HEK293 (cell line): Measurements from ENCODE around the gene NCF2.

Experiments
- CTCF ChIA-PET: fragments of 350-600 bp; formaldehyde crosslinking; extraction: SDS; loops from one replicate; lab custom pipeline; 2021; ENCODE audit warnings: antibody characterized with exemption; lab: Yijun Ruan, JAX
- POLR2A ChIA-PET: fragments of 300-600 bp; formaldehyde crosslinking; extraction: SDS; loops from one replicate; lab custom pipeline; 2020; ENCODE audit warnings: antibody characterized with exemption, inconsistent platforms; lab: Yijun Ruan, JAX
- H3K27ac ChIP-seq: fragments of 200-500 bp; sonication (Bioruptor generic); 2 replicates; pipeline ENCODE4 v1.5.1; 2014; ENCODE audit warnings: low read depth, low read length, control low read depth, inconsistent platforms; ENCODE audit errors: extremely low read depth
- H3K36me3 ChIP-seq, 2 experiments: fragments of 200-500 bp in 1 of 2; sonication (Bioruptor generic) in 1 of 2; 1 replicate in 1 of 2; 2 replicates in 1 of 2; pipeline ENCODE4 v1.5.1; 2014 to 2017; ENCODE audit warnings: inconsistent platforms in 2 of 2, low read length in 2 of 2; ENCODE audit not compliant: control insufficient read depth in 2 of 2, insufficient read depth in 1 of 2
- H3K4me1 ChIP-seq: fragments of 200-500 bp; sonication (Bioruptor generic); 2 replicates; pipeline ENCODE4 v1.5.1; 2014; ENCODE audit warnings: mild to moderate bottlenecking, low read length, inconsistent platforms; ENCODE audit not compliant: control insufficient read depth, insufficient read depth
- H3K4me3 ChIP-seq: 2 replicates; pipeline ENCODE4 v1.5.1; 2011; ENCODE audit warnings: low read depth, mild to moderate bottlenecking, control low read depth, low read length, moderate library complexity
- H3K9me3 ChIP-seq: fragments of 200-500 bp; sonication (Bioruptor generic); 2 replicates; pipeline ENCODE4 v1.5.1; 2014; ENCODE audit warnings: low read depth, low read length, inconsistent platforms; ENCODE audit not compliant: control insufficient read depth, insufficient read depth
- BCL6B ChIP-seq: fragments of 450-650 bp; formaldehyde crosslinking; IDR thresholded peaks from 2 replicates; pipeline ENCODE4 v1.5.1; 2017; ENCODE audit warnings: missing biosample characterization, missing genetic modification characterization
- CTCF ChIP-seq: fragments of 450-650 bp; formaldehyde crosslinking; IDR thresholded peaks from 2 replicates; pipeline ENCODE4 v1.5.1; 2016; ENCODE audit warnings: missing biosample characterization, missing genetic modification characterization
- INSM2 ChIP-seq: fragments of 450-650 bp; formaldehyde crosslinking; IDR thresholded peaks from 2 replicates; pipeline ENCODE4 v1.5.1; 2016; ENCODE audit warnings: missing biosample characterization, missing genetic modification characterization
- MEIS1 ChIP-seq: sonication (generic); formaldehyde crosslinking; IDR thresholded peaks from 2 replicates; pipeline ENCODE4 v1.8.1; 2022; ENCODE audit warnings: missing genetic modification reagents, mild to moderate bottlenecking, borderline replicate concordance
- TCF7L2 ChIP-seq: IDR thresholded peaks from 2 replicates; pipeline ENCODE4 v1.6.1; 2011; ENCODE audit warnings: low read depth, mild to moderate bottlenecking, inconsistent platforms, low read length, moderate library complexity, borderline replicate concordance
- ZIC2 ChIP-seq: fragments of 450-650 bp; formaldehyde crosslinking; IDR thresholded peaks from 2 replicates; pipeline ENCODE4 v1.5.1; 2016; ENCODE audit warnings: missing biosample characterization, missing genetic modification characterization
- ZNF121 ChIP-seq: fragments of 450-650 bp; formaldehyde crosslinking; IDR thresholded peaks from 2 replicates; pipeline ENCODE4 v1.5.1; 2016; ENCODE audit warnings: missing biosample characterization, missing genetic modification characterization
- ZNF175 ChIP-seq: fragments of 450-650 bp; formaldehyde crosslinking; IDR thresholded peaks from 2 replicates; pipeline ENCODE4 v1.5.1; 2016; ENCODE audit warnings: missing biosample characterization, missing genetic modification characterization
- ZNF335 ChIP-seq: fragments of 450-650 bp; formaldehyde crosslinking; conservative IDR thresholded peaks from 2 replicates; pipeline ENCODE4 v1.5.1; 2016; ENCODE audit warnings: missing biosample characterization, missing genetic modification characterization
- ZNF37A ChIP-seq: fragments of 450-650 bp; IDR thresholded peaks from 2 replicates; pipeline ENCODE4 v1.5.1; 2018; ENCODE audit warnings: missing biosample characterization, missing genetic modification characterization
- ZNF501 ChIP-seq: fragments of 450-650 bp; formaldehyde crosslinking; IDR thresholded peaks from 2 replicates; pipeline ENCODE4 v1.5.1; 2016; ENCODE audit warnings: missing biosample characterization, missing genetic modification characterization
- ZNF544 ChIP-seq: fragments of 450-650 bp; formaldehyde crosslinking; IDR thresholded peaks from 2 replicates; pipeline ENCODE4 v1.5.0; 2017; ENCODE audit warnings: missing biosample characterization, missing genetic modification characterization
- ZNF654 ChIP-seq: fragments of 450-650 bp; formaldehyde crosslinking; IDR thresholded peaks from 2 replicates; pipeline ENCODE4 v1.5.1; 2016; ENCODE audit warnings: low read depth, missing biosample characterization, missing genetic modification characterization
- ZNF701 ChIP-seq: fragments of 450-650 bp; formaldehyde crosslinking; IDR thresholded peaks from 2 replicates; pipeline ENCODE4 v1.5.1; 2016; ENCODE audit warnings: missing biosample characterization, missing genetic modification characterization
- ZSCAN18 ChIP-seq: fragments of 450-650 bp; formaldehyde crosslinking; IDR thresholded peaks from 2 replicates; pipeline ENCODE4 v1.5.1; 2016; ENCODE audit warnings: missing biosample characterization, missing genetic modification characterization
- TF ChIP-seq, protein P1 (sequence below): fragments of 450-650 bp; formaldehyde crosslinking; IDR thresholded peaks from 2 replicates; pipeline ENCODE4 v1.5.1; 2017; ENCODE audit warnings: missing biosample characterization, missing genetic modification characterization
- TF ChIP-seq, protein P2 (sequence below): fragments of 450-650 bp; formaldehyde crosslinking; IDR thresholded peaks from 2 replicates; pipeline ENCODE4 v1.5.1; 2017; ENCODE audit warnings: missing biosample characterization, missing genetic modification characterization
- TF ChIP-seq, protein P3 (sequence below): fragments of 450-650 bp; formaldehyde crosslinking; IDR thresholded peaks from 2 replicates; pipeline ENCODE4 v1.5.1; 2016; ENCODE audit warnings: missing biosample characterization, missing genetic modification characterization
- TF ChIP-seq, protein P4 (sequence below): fragments of 450-650 bp; formaldehyde crosslinking; IDR thresholded peaks from 2 replicates; pipeline ENCODE4 v1.5.1; 2016; ENCODE audit warnings: missing biosample characterization, missing genetic modification characterization, low read depth

Gene NCF2

GRCh38 chr1:183580281-183580682 lies 10.0 kb downstream of the NCF2 start:
- TF ChIP-seq ZNF335 (tag by site-specific recombination) (peak; percentile 28; the same call in 1 of the 2 replicates), ZNF175 (tag by site-specific recombination) (no peak), CTCF (tag by site-specific recombination) (peak; percentile 52), ZSCAN18 (tag by site-specific recombination) (no peak), ZIC2 (peak; percentile 29; the same call in 1 of the 2 replicates), ZNF654 (tag by site-specific recombination) (peak; percentile 19; the same call in 1 of the 2 replicates)
- TF ChIP-seq, protein P1, sequence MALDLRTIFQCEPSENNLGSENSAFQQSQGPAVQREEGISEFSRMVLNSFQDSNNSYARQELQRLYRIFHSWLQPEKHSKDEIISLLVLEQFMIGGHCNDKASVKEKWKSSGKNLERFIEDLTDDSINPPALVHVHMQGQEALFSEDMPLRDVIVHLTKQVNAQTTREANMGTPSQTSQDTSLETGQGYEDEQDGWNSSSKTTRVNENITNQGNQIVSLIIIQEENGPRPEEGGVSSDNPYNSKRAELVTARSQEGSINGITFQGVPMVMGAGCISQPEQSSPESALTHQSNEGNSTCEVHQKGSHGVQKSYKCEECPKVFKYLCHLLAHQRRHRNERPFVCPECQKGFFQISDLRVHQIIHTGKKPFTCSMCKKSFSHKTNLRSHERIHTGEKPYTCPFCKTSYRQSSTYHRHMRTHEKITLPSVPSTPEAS (tag by site-specific recombination), result peak; percentile 60
- ChIA-PET POLR2A (no interaction called here), CTCF (interaction anchor here (0.6 to 1.0 kb wide), 4 partner anchors 11 to 56 kb away, joined by 3 to 4 read pairs (median 3); no protein-coding TSS in a partner anchor)
- no peaks in the 10 kb centered on the region for H3K36me3 ChIP-seq
- no peak overlapping the region for H3K4me3 ChIP-seq
- H3K4me1 ChIP-seq, result no peaks in the 10 kb centered on the region
- no peak overlapping the region for H3K27ac ChIP-seq
- no peaks in the 10 kb centered on the region for H3K9me3 ChIP-seq

DNA sequence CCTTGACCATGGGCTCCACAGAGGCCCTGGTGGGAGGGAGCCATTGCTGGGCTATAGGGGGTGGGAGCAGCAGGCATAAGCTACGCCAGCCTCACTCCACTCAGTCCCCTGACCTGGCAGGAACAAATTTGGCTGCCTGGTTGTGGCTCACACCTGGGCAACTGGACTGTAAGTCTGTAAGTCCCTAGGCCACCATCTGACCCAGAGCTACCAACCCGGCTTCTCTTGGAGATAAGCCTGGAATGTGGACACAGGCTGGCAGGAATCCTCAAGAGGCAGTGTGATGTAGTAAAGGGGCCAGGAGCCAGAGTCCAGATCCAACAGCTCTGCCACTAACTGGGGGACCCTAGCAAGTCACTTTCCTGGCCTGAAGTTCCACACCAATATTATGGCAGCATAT lies 11.4 kb downstream of the NCF2 start:
- CTCF ChIA-PET, result interaction anchor here (0.7 to 1.1 kb wide), 3 partner anchors 11 to 1210 kb away, joined by 3 to 6 read pairs (median 4); no protein-coding TSS in a partner anchor
- Histone ChIP-seq H3K9me3 (no peaks in the 10 kb centered on the region), H3K4me1 (no peaks in the 10 kb centered on the region), H3K27ac (no peak overlapping the region), H3K4me3 (no peak overlapping the region), H3K36me3 (no peaks in the 10 kb centered on the region)
- POLR2A ChIA-PET, result no interaction called here
- no peak for TF ChIP-seq MEIS1 (CRISPR knock-in tag)
- TF ChIP-seq, protein P2, sequence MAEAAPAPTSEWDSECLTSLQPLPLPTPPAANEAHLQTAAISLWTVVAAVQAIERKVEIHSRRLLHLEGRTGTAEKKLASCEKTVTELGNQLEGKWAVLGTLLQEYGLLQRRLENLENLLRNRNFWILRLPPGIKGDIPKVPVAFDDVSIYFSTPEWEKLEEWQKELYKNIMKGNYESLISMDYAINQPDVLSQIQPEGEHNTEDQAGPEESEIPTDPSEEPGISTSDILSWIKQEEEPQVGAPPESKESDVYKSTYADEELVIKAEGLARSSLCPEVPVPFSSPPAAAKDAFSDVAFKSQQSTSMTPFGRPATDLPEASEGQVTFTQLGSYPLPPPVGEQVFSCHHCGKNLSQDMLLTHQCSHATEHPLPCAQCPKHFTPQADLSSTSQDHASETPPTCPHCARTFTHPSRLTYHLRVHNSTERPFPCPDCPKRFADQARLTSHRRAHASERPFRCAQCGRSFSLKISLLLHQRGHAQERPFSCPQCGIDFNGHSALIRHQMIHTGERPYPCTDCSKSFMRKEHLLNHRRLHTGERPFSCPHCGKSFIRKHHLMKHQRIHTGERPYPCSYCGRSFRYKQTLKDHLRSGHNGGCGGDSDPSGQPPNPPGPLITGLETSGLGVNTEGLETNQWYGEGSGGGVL, result no peak
- no peak for TF ChIP-seq ZNF175 (tag by site-specific recombination)
- no peak for TF ChIP-seq BCL6B (tag by site-specific recombination)
- no peak for TF ChIP-seq ZNF37A (tag by site-specific recombination)
- no peak for TF ChIP-seq INSM2 (tag by site-specific recombination)
- TF ChIP-seq, protein P3, sequence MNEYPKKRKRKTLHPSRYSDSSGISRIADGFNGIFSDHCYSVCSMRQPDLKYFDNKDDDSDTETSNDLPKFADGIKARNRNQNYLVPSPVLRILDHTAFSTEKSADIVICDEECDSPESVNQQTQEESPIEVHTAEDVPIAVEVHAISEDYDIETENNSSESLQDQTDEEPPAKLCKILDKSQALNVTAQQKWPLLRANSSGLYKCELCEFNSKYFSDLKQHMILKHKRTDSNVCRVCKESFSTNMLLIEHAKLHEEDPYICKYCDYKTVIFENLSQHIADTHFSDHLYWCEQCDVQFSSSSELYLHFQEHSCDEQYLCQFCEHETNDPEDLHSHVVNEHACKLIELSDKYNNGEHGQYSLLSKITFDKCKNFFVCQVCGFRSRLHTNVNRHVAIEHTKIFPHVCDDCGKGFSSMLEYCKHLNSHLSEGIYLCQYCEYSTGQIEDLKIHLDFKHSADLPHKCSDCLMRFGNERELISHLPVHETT, result no peak
- no peak for TF ChIP-seq ZNF121 (tag by site-specific recombination)
- TF ChIP-seq ZNF544 (tag by site-specific recombination), result no peak
- no peak for TF ChIP-seq ZNF701 (tag by site-specific recombination)
- TF ChIP-seq ZNF501, result no peak
- TF ChIP-seq, protein P4, sequence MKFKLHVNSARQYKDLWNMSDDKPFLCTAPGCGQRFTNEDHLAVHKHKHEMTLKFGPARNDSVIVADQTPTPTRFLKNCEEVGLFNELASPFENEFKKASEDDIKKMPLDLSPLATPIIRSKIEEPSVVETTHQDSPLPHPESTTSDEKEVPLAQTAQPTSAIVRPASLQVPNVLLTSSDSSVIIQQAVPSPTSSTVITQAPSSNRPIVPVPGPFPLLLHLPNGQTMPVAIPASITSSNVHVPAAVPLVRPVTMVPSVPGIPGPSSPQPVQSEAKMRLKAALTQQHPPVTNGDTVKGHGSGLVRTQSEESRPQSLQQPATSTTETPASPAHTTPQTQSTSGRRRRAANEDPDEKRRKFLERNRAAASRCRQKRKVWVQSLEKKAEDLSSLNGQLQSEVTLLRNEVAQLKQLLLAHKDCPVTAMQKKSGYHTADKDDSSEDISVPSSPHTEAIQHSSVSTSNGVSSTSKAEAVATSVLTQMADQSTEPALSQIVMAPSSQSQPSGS (tag by site-specific recombination), result no peak
- TF ChIP-seq TCF7L2, result no peak
